NCI-H2029 treated with DMSO at 0.1 percent for 48 hours (cell line): Measurements from ENCODE around the gene SULT1C2.
"Not testable (repeated sequence)": the region's sequence is repeated elsewhere in the genome, so short reads cannot be mapped to it uniquely, and the experiment has no call there.

ENCODE experiments used
- DNase-seq: peaks from one replicate; lab custom pipeline; 2025; lab: John Stamatoyannopoulos, UW

SULT1C2 gene

GRCh38 chr2:108351889-108352288 lies 63.2 kb downstream of the SULT1C2 start:
- no peak for DNase-seq

DNA sequence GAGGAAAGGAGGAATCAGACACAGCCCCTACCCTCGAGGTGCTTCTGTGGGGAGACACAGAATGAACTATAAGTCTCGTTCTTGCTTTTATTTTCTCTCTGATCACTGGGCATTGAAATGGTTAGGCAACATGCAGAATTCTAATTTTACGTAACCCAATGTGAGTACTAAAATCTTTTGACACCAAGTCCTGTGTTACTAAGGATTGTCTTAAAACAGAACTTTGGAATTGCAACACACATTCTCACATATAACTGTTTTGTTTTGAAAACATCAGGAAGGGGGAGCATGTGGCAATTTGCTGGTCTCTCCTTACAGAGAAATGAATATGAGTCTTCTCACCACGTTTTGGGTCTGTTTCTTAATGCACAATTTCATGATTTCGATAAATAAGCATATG lies 65.4 kb downstream of the SULT1C2 start:
- no peak for DNase-seq

DNA sequence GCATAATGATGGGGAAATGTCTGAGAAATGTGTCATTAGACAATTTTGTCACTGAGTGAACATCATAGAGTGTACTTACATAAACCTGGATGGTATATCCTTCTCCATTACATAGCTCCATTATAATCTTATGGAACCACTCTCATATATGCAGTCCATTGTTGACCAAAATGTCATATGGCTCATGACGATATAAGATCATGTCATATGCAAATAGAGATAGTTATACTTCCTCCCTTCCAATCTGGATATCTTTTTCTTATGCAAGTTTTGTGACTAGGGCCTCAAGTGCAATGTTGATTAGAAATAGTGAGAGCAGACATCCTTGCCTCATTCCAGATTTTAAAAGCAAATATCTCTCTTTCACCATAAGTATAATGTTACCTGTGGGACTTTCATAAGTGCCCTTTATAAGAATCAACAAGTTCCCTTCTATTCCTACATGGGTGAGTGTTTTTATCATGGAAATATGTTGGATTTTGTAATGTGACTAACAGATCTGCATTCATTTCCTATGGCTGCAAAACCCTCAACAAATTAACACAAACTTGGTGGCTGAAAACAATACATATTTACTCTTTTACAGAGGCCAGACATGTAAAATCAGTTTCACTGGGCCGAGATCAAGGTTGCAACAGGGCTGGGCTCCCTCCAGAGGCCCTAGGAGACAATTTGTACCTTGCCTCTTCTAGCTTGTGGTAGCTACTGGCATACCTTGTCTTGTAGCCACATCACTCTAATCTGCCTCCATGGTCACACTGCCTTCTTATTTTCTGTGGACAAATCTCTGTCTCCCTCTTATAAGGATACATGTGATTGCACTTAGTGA lies 67.4 kb downstream of the SULT1C2 start:
- DNase-seq, result no peak

DNA sequence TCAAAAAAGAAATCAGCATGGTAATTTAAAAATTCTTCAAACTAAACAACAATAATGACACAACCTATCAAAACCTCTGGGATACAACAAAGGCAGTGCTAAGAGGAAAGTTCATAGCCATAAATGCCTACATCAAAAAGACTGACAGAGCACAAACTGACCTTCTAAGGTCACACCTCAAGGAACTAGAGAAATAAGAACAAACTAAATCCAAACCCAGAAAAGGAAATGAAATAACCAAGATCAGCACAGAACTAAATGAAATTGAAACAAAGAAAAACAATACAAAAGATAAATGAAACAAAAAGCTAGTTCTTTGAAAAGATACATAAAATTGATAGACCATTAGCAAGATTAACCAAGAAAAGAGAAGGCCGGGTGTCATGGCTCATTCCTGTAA lies 70.6 kb downstream of the SULT1C2 start:
- not testable (repeated sequence) for DNase-seq
